HEK293T (cell line): Measurements from ENCODE around the gene STK25.
"Not testable (repeated sequence)": the region's sequence is repeated elsewhere in the genome, so short reads cannot be mapped to it uniquely, and the experiment has no call there.

Experiments
- CTCF ChIA-PET: fragments of 350-600 bp; formaldehyde crosslinking; extraction: SDS; loops from one replicate; lab custom pipeline; 2021; ENCODE audit warnings: antibody characterized with exemption, inconsistent platforms; lab: Yijun Ruan, JAX
- POLR2A ChIA-PET: fragments of 350-600 bp; formaldehyde crosslinking; extraction: SDS; loops from one replicate; lab custom pipeline; 2020; ENCODE audit warnings: antibody characterized with exemption, inconsistent platforms; lab: Yijun Ruan, JAX
- DNase-seq: peaks from one replicate; pipeline ENCODE4 v3.0.0; 2012; ENCODE audit warnings: mixed read lengths; ENCODE audit errors: extremely low spot score
- ARNT ChIP-seq: fragments of 450-650 bp; IDR thresholded peaks from 2 replicates; pipeline ENCODE4 v1.6.1; 2017; ENCODE audit warnings: mild to moderate bottlenecking
- BHLHE40 ChIP-seq: fragments of 450-650 bp; IDR thresholded peaks from 2 replicates; pipeline ENCODE4 v1.6.1; 2016; ENCODE audit warnings: mild to moderate bottlenecking, moderate library complexity, borderline replicate concordance
- CTBP1 ChIP-seq: fragments of 450-650 bp; IDR thresholded peaks from 2 replicates; pipeline ENCODE4 v1.6.1; 2016; ENCODE audit warnings: borderline replicate concordance
- ELF4 ChIP-seq: fragments of 450-650 bp; IDR thresholded peaks from 2 replicates; pipeline ENCODE4 v1.6.1; 2017; ENCODE audit warnings: antibody characterized with exemption
- FOXA1 ChIP-seq: fragments of 450-650 bp; IDR thresholded peaks from 2 replicates; pipeline ENCODE4 v1.6.1; 2016; ENCODE audit warnings: mild to moderate bottlenecking
- FOXK2 ChIP-seq: fragments of 450-650 bp; IDR thresholded peaks from 2 replicates; pipeline ENCODE4 v1.6.1; 2016; ENCODE audit warnings: mild to moderate bottlenecking
- FOXM1 ChIP-seq: fragments of 450-650 bp; IDR thresholded peaks from 2 replicates; pipeline ENCODE4 v1.6.1; 2017; ENCODE audit warnings: mild to moderate bottlenecking, borderline replicate concordance
- HDGF ChIP-seq: fragments of 450-650 bp; IDR thresholded peaks from 2 replicates; pipeline ENCODE4 v1.6.1; 2017; ENCODE audit warnings: antibody characterized with exemption, borderline replicate concordance
- L3MBTL2 ChIP-seq: fragments of 450-650 bp; conservative IDR thresholded peaks from 2 replicates; pipeline ENCODE4 v1.6.1; 2016; ENCODE audit warnings: mild to moderate bottlenecking
- NFRKB ChIP-seq: fragments of 450-650 bp; IDR thresholded peaks from 2 replicates; pipeline ENCODE4 v1.6.1; 2016; ENCODE audit warnings: mild to moderate bottlenecking, moderate library complexity
- SP1 ChIP-seq: fragments of 450-650 bp; IDR thresholded peaks from 2 replicates; pipeline ENCODE4 v1.6.1; 2017
- SUZ12 ChIP-seq: fragments of 450-650 bp; IDR thresholded peaks from 2 replicates; pipeline ENCODE4 v1.6.1; 2016; ENCODE audit warnings: mild to moderate bottlenecking
- TARDBP ChIP-seq: fragments of 450-650 bp; IDR thresholded peaks from 2 replicates; pipeline ENCODE4 v1.6.1; 2016
- ZNF384 ChIP-seq: fragments of 450-650 bp; IDR thresholded peaks from 2 replicates; pipeline ENCODE4 v1.6.1; 2016
- TF ChIP-seq, protein P1 (sequence below): fragments of 450-650 bp; IDR thresholded peaks from 2 replicates; pipeline ENCODE4 v1.6.1; 2016

STK25 gene

DNA sequence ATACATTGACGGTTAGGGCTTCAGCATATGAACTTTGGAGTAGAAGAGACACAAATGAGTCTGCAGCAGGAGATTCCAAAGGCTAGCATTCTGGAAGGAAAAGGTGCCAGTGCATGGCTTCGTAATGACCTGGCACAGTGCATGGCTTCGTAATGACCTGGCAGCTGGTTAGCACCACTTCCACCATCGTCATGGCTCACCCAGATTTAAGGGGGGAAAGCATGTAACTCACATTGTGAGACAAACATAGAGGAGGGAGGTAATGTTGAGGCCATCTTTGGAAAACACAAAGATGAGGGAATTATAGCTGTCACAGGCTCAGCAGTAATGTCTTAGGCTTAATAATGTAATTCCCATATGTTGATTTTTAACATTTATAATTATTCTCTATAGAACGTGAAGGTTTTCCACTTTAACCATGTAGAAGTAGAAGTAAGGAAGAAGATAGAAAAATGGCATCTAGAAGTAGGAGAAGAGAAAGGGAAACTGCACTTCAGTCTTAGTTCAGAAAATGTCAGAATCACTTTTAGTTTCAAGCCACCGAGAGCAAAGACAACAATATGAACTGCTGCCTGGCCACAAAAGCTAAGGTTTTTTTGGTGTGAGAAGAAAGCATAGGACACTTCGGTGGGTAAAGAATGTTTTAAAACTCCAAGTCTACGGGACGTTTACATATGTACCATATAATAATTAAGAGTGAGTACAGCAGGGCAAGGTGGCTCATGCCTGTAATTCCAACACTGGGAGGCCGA is 6.8 kb upstream of the STK25 start:
- ChIA-PET CTCF (no interaction called here), POLR2A (no interaction called here)
- DNase-seq = no peak
- TF ChIP-seq FOXM1 (no peak), BHLHE40 (no peak), ZNF384 (no peak), ARNT (no peak), HDGF (no peak), NFRKB (no peak), SUZ12 (no peak), TARDBP (no peak), FOXK2 (no peak), SP1 (no peak), CTBP1 (no peak), L3MBTL2 (no peak)
- TF ChIP-seq, protein P1, sequence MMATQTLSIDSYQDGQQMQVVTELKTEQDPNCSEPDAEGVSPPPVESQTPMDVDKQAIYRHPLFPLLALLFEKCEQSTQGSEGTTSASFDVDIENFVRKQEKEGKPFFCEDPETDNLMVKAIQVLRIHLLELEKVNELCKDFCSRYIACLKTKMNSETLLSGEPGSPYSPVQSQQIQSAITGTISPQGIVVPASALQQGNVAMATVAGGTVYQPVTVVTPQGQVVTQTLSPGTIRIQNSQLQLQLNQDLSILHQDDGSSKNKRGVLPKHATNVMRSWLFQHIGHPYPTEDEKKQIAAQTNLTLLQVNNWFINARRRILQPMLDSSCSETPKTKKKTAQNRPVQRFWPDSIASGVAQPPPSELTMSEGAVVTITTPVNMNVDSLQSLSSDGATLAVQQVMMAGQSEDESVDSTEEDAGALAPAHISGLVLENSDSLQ = no peak

DNA sequence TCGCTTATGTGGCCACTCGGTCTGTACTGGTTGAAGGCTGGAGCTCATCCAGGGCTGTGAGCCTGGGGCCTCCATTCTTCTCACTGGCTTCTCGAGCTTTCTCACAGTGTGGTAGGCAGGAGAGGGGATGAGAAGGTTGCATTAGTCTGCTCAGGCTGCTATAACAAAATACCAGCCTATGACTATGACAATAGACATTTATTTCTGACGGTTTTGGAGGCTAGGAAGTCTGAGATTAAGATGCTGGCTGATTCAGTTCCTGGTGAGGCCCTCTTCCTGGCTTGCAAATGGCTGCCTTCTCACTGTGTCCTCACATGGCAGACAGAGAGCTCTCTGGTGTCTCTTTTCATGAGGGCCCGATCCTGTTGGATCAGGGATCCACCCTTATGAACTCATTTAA is 6.2 kb upstream of the STK25 start:
- TF ChIP-seq FOXM1 = no peak
- TF ChIP-seq, protein P1 = no peak
- no peak for TF ChIP-seq ELF4
- TF ChIP-seq SUZ12 = no peak
- ChIA-PET CTCF (no interaction called here), POLR2A (no interaction called here)
- no peak for DNase-seq

DNA sequence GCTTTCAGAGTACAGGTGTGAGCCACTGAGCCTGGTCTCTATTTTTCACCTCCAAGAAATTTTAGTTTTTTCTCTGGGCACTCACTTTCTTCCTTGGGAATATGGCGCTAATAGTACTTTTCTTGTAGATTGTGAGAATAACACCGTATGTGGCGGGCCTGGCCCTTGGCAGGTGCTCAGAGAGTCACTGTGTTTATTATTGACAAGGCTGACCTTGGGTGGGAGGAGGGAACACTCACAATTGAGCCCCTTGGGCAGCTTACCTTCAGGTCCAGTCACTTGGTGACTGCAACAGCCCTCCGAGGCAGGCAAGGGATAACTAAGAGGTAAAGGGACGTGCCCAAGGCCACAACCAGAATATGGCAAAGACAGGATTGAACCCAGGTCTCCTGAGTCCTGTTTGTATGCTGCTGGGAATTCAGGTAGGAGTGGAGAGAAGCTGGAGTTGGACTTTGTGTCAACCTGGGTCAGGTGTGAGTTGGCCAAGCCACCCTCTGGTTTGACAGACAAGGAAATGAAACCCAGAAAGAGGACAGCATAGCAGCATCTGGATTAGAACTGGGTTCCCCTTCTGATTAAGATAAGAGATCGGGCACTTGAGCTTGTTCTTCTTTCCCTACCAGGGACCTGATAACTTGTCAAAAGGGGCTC is 2.8 kb upstream of the STK25 start:
- CTCF ChIA-PET = no interaction called here
- POLR2A ChIA-PET = no interaction called here
- DNase-seq = no peak
- no peak for TF ChIP-seq CTBP1
- TF ChIP-seq ELF4 = no peak
- TF ChIP-seq FOXM1 = no peak
- no peak for TF ChIP-seq BHLHE40
- no peak for TF ChIP-seq L3MBTL2
- no peak for TF ChIP-seq ZNF384
- TF ChIP-seq, protein P1 = no peak

DNA sequence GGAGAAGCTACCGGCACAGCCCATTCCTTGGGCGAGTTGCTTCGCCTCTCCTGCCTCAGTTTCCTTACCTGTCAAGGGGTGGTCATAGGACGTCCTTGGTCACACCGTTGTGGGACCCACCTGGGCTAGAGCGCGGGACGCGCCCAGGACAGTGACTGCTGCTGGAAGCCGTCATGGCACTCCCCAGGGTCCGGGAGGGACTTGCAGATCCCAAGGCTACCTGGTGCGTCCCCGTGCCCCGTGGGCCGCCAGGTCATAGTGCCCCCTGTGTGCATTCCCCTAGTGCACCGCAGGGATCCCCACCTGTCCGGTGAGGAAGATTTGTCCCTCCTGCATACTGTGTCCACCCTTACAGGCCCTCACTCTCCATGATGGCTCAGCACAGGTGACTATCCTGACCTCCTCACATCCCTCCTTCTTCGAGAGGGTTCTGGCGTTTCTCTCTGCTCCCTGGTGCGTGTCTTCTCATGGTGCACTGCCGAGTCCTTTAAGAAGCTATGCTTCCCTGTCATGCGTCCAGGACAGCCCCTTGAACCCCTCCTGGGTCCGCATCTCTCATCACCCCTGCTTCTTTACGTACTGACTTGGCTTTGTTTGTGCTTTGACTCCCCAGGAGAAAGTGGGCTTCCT is 886 bp upstream of the STK25 start:
- POLR2A ChIA-PET = no interaction called here
- TF ChIP-seq L3MBTL2 (0 out of 2 replicates have a peak, but pooled peaks have one; percentile 9), FOXK2 (no peak)
- no peak for DNase-seq
- CTCF ChIA-PET = no interaction called here

DNA sequence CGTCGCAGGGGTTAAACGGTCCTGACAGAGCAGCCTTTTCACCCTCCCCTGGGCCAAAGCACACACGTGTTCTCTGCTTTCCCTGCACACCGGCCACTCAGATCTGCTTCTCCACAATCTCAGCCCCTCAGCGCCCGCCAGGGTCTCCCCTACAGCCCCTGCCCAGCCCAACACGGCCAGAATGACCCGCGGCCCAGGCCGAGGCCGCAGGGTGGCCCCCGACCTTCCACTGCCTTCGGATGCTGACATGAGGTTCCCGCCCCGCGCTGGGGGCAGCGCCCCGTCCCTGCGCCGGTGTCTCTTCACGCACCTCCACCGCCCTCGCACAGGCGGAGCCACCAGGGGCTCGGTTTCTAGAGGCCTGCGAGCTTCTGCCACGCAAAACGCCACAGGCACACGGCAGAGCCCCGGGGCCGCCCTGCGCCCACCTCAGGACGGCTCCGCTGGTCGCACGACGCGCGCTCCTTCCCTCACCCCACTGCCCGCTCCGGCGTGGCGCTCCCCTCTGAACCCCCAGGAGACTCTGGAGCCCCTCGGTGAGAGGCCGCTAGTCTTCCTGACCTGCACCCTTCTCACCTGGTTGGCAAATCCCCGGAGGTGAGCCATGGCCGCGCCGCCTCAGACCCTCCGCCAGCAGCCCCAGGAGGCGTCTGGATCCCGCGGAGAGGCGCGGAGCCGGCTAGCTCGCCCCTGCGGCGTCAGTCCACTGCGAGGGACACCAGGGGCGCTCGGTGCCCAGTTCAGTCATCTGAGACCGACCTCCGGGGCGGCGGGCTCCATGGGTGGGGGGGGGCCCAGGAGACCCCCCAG is 749 bp downstream of the STK25 start:
- POLR2A ChIA-PET = interaction anchor here (1.3 kb wide), 1 partner anchor 13 kb away, joined by 3 read pairs; no protein-coding TSS in a partner anchor
- peak; percentile 73 for DNase-seq
- TF ChIP-seq FOXM1 (peak; percentile 76; the same call in 1 of the 2 replicates), NFRKB (no peak), L3MBTL2 (peak; percentile 85), SP1 (no peak), BHLHE40 (no peak)
- CTCF ChIA-PET = interaction anchor here (0.9 to 1.0 kb wide), 2 partner anchors 10 to 19 kb away, joined by 3 read pairs; no protein-coding TSS in a partner anchor

DNA sequence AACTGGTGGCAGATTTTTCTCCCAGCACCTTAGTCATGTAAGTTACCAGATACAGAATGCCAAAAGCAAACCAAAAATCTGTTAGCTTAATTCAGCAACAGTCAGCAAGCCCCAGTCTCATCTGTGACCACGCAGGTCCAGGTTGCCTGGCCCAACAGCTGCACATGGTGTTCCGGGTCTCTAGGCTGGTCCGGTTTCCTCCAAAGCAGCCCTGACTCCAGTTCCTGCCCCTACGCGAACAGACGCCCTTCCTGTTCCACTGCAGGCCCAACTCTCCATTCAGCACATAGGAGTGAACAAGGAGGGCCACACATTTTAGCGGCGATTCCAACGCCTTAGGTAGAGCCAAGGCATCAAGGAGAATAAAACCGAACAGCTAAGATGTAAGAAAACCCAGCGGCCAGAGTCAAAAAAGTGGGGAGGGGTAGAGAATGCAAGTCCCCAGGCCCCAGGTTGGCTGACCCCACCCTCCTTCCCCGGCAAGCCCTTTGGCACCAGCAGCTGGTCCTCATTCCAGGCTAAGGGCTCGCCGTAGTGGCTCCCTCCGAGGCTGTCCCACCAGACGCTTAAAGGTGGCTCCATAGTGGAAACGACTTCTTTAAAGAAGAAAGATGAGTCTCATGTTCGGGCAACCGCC is 1.5 kb downstream of the STK25 start:
- DNase-seq = no peak
- TF ChIP-seq ELF4 (no peak), ZNF384 (no peak), ARNT (no peak), BHLHE40 (no peak), FOXA1 (no peak), FOXK2 (no peak), SP1 (no peak), L3MBTL2 (no peak), FOXM1 (no peak), TARDBP (no peak), CTBP1 (no peak), HDGF (no peak)
- TF ChIP-seq, protein P1 = no peak
- CTCF ChIA-PET = interaction anchor here (0.5 to 1.0 kb wide), 2 partner anchors 9 to 37 kb away, joined by 3 to 4 read pairs; no protein-coding TSS in a partner anchor
- POLR2A ChIA-PET = interaction anchor here (0.6 to 1.3 kb wide), 2 partner anchors 14 to 192 kb away, joined by 3 read pairs; partner anchors contain the start of genes HDLBP and SEPTIN2

DNA sequence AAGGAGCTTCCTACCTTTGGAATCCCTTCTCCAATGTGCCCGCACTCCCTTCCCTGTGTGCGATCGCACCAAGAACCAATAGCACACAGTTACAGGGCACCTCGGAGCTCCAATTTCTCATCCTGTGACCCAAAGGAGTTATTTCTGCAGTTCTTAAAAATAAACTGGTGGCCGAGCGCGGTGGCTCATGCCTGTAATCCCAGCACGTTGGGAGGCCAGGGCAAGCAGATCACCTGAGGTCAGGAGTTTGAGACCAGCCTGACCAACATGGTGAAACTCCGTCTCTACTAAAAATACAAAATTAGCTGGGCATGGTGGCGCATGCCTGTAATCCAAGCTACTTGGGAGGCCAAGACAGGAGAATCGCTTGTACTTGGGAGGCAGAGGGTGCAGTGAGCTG is 2.1 kb downstream of the STK25 start:
- ChIA-PET CTCF (interaction anchor here (0.5 to 1.0 kb wide), 2 partner anchors 10 to 37 kb away, joined by 3 to 4 read pairs; no protein-coding TSS in a partner anchor), POLR2A (interaction anchor here (0.6 kb wide), 1 partner anchor 191 kb away, joined by 3 read pairs; the partner anchor contains the start of genes HDLBP and SEPTIN2)

More for the DNA sequence above, 2.1 kb downstream of the STK25 start:
- DNase-seq = not testable (repeated sequence)
